Retina (tissue), 1 donor: ENCODE measurements around the gene STK11IP.

Experiments used
- DNase-seq: peaks from one replicate; pipeline ENCODE4 v3.0.0-alpha.2; 2016

STK11IP gene

DNA sequence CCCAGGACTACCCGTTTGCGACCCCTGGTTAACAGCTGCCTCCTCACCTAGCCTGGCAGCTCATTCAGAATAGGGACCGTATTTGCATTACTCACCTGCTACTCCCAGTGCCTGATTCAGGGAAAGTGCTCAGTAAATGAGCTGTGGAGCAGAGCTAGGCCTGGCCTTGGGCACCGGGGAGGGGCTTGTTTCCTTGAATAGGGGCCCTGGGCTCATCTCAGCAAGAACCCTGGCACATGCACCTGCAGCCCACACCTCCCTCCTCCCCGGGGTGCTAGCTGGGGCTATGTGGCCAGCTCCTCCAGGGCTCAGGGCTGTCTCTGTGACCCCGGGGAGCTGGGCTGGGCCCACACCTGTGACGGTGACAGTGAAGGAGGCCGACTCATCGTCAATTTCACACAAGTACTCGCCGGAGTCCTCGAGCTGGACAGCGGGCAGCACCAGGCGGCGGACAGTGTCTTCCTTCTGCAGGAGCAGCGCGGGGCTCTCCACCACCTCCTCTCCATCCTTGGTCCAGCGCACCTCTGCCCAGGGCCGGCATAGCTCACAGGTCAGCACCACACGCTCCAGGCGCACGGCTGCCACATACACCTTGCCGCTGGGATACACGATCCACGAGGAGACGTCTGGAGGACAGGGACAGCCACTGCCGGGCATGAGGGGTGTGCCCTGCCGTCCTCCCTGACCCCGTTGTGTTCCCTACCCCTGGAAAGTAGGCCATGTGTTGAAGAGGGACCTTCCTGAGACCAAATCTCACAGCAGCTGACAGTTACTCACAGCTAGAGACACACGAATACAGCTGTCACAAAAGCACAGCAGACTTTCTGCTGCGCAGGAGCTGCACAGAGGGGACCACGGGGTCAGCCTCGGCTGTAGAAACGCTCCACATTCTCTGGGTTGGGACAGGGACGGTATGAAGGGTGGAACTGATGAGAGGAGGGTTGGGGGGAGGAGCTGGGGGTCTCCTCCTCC lies 35.3 kb upstream of the STK11IP start:
- no peak for DNase-seq

DNA sequence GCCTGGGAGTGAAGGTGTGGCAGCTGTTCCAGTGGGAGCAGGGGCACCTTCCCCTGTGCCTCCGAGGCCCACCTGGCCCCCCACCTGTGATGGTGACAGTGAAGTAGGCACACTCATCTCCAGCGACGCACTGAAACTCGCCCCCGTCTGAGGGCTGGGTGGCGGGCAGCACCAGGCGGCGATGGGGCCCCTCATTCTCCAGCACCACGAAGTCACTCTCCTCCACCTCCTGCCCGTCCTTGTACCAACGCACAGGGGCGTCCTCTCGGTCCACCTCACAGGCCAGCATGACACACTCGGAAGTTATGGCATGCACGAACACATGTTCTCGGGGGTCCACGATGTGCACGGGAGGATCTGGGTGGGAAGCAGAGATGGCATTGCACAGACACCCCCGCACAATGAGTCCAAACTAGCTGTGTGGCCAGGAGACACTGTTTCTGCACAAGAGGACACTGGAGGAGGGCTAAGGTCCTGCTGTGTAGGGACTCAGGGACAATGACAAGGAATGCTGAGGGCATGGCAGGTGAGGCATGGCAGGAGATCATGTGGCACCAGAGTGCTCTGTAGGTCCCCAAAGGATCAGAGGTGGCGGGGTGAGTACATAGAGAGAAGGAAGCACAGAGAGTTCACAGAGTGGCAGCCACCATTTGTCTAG lies 34.3 kb upstream of the STK11IP start:
- no peak for DNase-seq

GRCh38 chr2:219565130-219566080 lies 32.3 kb upstream of the STK11IP start:
- no peak for DNase-seq

GRCh38 chr2:219566640-219567039 lies 31.0 kb upstream of the STK11IP start:
- DNase-seq, result no peak

DNA sequence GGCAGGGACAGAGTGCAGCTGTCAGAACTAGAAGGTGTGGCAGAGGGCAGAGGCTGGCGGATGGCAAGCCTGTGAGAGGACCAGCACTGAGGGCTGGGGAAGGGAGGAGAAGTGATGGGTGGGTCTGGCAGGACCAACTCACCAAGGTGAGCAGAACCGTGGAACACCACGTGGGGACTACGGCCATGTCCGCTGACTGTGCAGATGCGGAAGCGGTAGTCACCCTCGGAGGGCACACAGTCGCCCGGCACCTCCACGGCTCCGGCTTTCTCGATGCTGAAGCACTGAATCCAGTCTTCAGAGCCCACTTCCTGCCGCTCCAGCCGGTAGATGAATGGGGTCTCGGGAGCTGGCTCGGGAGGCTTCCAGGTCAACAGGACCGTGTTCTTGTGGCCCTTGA lies 30.5 kb upstream of the STK11IP start:
- DNase-seq, result no peak

GRCh38 chr2:219567791-219568361 lies 29.8 kb upstream of the STK11IP start:
- no peak for DNase-seq

DNA sequence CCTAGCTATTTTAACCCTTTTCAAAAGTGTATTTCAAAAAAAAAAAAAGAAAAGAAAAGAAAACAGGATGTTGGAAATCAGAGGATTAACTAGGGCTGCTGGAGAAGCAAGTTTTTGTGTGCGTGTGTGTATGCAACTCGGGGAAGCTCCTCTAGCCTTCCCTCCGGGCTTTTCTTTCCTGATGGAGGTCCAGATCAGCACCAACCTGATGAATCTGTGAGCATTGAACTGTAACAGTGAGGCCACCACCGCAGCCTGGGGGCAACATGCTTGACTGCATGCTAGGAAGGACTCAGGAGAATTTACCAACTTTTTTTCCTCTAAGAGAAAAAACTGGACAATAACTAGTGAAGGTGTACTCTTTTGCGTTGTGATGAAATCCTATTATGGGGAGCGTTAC lies 28.6 kb upstream of the STK11IP start:
- no peak for DNase-seq

- no peak for DNase-seq
These were observed 28.0 kb upstream of the STK11IP start for GRCh38 chr2:219569635-219570034.

- peak; percentile 70 for DNase-seq
These were observed 27.3 kb upstream of the STK11IP start for GRCh38 chr2:219570194-219570923.

DNA sequence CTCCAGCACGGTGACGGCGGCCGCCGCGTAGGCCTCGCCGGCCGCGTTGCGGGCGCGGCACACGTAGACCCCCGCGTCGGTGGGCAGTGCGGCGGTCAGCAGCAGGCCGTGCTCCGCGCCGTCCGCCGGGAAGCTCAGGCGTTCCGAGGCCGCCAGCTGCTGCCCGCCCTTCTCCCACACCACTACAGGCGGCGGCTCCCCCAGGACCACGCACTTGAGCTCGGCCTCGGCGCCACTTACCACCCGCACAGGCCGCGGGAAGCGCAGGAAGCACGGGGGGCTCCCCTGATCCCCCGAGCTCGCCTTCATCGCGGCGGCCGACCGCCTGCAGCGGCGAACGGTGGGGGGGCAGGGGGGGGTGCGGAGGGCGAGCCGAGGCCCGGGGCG lies 26.7 kb upstream of the STK11IP start:
- DNase-seq, result peak; percentile 70

GRCh38 chr2:219571311-219572236 lies 26.1 kb upstream of the STK11IP start, which contains the start of gene OBSL1:
TSS of gene OBSL1 (minus strand) at chr2:219571539. CDS start at chr2:219571232, 307 bp downstream.
- DNase-seq, result peak; percentile 81

- DNase-seq, result no peak
These were observed 25.2 kb upstream of the STK11IP start, which contains the start of gene INHA for GRCh38 chr2:219572237-219573001. TSS of gene INHA (plus strand) at chr2:219572310. CDS start at chr2:219572375, 65 bp downstream.

DNA sequence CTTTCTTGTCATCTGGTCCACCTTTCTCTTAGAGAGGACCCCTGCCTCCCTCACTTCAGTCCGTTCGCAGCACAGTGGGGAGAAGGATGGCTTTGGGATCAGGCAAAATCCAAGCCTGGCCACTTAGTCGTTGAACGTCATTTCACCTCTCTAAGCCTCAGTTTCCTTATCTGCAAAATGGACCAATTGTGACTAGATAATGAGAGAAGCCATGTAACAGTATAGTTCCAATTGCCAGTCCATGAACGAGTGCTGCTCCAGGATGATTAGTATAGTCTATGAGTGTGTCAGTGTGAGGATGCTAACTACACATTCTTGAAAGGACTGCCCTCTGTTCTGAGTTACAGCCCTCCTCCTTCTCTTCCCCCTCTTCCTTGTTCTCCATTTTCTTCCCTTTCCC lies 24.5 kb upstream of the STK11IP start:
- DNase-seq, result no peak

DNA sequence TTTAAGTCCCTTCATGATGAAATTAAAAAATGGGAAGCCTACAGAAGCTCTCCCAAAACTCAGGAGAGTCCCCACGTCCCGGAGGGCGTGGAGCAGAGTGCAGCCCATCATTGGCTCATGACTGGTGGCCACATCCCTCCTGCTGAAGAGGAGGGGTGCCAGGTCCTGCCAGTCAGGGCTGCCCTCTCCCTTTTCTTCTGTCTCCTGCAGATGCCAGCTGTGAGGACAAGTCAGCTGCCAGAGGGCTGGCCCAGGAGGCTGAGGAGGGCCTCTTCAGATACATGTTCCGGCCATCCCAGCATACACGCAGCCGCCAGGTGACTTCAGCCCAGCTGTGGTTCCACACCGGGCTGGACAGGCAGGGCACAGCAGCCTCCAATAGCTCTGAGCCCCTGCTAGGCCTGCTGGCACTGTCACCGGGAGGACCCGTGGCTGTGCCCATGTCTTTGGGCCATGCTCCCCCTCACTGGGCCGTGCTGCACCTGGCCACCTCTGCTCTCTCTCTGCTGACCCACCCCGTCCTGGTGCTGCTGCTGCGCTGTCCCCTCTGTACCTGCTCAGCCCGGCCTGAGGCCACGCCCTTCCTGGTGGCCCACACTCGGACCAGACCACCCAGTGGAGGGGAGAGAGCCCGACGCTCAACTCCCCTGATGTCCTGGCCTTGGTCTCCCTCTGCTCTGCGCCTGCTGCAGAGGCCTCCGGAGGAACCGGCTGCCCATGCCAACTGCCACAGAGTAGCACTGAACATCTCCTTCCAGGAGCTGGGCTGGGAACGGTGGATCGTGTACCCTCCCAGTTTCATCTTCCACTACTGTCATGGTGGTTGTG lies 23.0 kb upstream of the STK11IP start:
- DNase-seq, result no peak

GRCh38 chr2:219575566-219576504 lies 21.8 kb upstream of the STK11IP start:
- DNase-seq, result no peak

DNA sequence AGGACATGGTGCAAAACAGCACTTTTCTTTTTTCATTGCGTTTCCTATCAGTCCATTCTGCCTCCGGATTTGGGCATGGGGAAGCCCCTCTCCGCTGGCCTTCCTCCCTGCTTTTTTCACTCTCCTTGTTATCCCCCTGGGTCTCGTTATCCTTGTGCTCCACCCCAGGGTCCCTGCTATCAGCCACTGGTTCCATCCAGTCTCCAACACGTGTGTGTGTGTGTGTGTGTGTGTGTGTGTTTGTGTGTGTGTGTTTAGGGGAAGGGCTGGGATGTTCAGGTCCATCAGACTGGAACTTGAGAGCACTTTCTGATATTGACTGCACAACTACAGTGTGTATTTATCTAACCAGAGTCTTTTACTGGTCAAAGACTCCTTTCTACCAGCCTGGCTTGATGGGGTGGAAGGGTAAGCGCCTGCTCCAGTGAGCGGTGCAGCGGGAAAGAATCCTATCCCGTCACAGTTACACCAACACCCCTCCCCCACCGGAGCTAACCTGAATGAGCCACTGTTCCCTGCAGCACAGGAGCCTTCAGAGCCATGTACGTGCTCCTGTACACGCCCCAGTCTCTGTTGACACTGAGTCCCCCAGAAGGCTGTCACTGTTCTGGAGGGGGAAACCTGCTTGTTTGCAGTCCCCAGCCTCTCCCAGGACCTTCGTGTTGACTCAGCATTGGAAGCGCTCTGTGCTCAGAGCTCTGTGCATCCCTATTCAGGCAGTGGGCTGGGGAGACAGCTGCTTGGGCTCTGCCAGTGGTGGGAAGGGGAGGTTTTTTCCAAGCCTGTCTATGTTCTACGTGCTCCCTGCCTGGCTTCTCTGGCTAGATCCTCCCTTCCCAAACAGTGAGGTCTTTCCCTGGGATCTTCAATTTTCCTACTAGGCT lies 20.9 kb upstream of the STK11IP start:
- peak; percentile 79 for DNase-seq
